Sigmoid colon (tissue), 7 donors: ENCODE measurements around the gene VPS37B. TPM values are rescaled to one million over a fixed set of nuclear protein-coding genes. Genes with fewer than 3 reads are reported as not detected.

Experiments used
- DNase-seq: peaks from one replicate; pipeline ENCODE4 v3.0.0-alpha.2; 2019
- H3K27ac ChIP-seq, 4 donors: fragments of 200-600 bp; sonication (generic); one replicate each; pipeline ENCODE4 v1.5.1; 2016 to 2019; ENCODE audit warnings: mild to moderate bottlenecking in 1 of 4
- H3K27me3 ChIP-seq, 3 donors: fragments of 200-600 bp; sonication (generic); one replicate each; pipeline ENCODE4 v1.5.1; 2019; ENCODE audit warnings: mild to moderate bottlenecking in 1 of 3
- H3K36me3 ChIP-seq, 4 donors: fragments of 200-600 bp; sonication (generic); one replicate each; pipeline ENCODE4 v1.5.1; 2016 to 2019
- H3K4me1 ChIP-seq, 4 donors: fragments of 200-600 bp; sonication (generic); one replicate each; pipeline ENCODE4 v1.5.1; 2017 to 2019
- H3K4me3 ChIP-seq, 4 donors: fragments of 200-600 bp; sonication (generic); one replicate each; pipeline ENCODE4 v1.5.1; 2017 to 2019; ENCODE audit warnings: mild to moderate bottlenecking in 2 of 4, moderate library complexity in 1 of 4
- H3K9me3 ChIP-seq, 4 donors: fragments of 200-600 bp in 3 of 4; sonication (generic) in 3 of 4; one replicate each; pipeline versions ENCODE4 v1.5.1 to v1.6.1; 2013 to 2019
- EP300 ChIP-seq, 4 donors: sonication (generic); formaldehyde crosslinking; IDR thresholded peaks; one replicate each; pipeline ENCODE4 v1.6.1; 2017; ENCODE audit warnings: antibody characterized with exemption in 4 of 4
- POLR2A ChIP-seq, 2 donors: fragments of 450-650 bp; IDR thresholded peaks; one replicate each; pipeline ENCODE4 v1.6.1; 2016; ENCODE audit warnings: antibody characterized with exemption in 2 of 2, mild to moderate bottlenecking in 2 of 2, moderate library complexity in 2 of 2
- POLR2AphosphoS5 ChIP-seq, 4 donors: sonication (generic); formaldehyde crosslinking; IDR thresholded peaks; one replicate each; pipeline ENCODE4 v1.6.1; 2017; ENCODE audit warnings: antibody characterized with exemption in 4 of 4
- WGBS, 2 donors: extraction: QIAGEN DNeasy Blood & Tissue Kit; methylation state at CpG; one replicate each; pipeline ENCODE4 v1.1.7; 2013; 5-methylcytosine and 5-hydroxymethylcytosine counted together
- intact Hi-C: fragments of 100-400 bp; cut with DNase I; formaldehyde crosslinking; loops from one replicate; pipeline ENCODE4 v1.15.1; 2023
- polyA plus RNA-seq, 3 donors: library from polyadenylated mRNA; stranded (reverse); fragments of 200-250 nt; gene quantifications; one replicate each; pipeline ENCODE4 v1.2.3, GENCODE V29; 2013
- total RNA-seq, 4 donors: library from RNA; depleted of rRNA; stranded (reverse); fragments of >200 nt; gene quantifications; one replicate each; pipeline ENCODE4 v1.1.0, GENCODE V29; 2016
- TF ChIP-seq, protein P1 (sequence below), 4 experiments: fragments of 450-650 bp in 3 of 4; fragments of 200-600 bp in 1 of 4; IDR thresholded peaks; one replicate each; pipeline ENCODE4 v1.5.1; 2016 to 2019; ENCODE audit warnings: antibody characterized with exemption in 4 of 4, mild to moderate bottlenecking in 3 of 4, moderate library complexity in 2 of 4
- donor health status: healthy with polysubstance abuse.
- donor health status: Bipolar disorder and iron deficiency.
- donor health status: healthy.

VPS37B gene
- total and polyA plus RNA-seq, 7 donors, result 8.6 to 64.7 (median 17.2) TPM

DNA sequence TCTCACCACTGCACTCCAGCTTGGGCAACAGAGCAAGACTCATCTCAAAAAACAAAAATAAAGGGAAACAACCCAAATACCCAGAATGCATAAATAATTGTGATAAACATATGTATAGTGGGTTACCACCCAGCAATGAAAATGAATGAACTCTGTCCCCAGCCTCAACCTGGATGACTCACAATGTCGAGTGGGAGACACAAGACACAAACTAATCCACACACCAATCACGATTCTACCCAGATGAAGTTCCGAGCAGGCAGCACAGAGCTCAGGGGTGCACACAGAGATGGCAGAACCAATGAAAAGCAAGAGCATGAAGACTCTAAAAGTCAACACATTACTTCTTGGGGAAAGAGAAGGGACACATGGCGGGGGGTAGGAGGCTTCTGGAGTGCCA, 43.2 kb upstream of the VPS37B start:
- TF ChIP-seq, protein P1, sequence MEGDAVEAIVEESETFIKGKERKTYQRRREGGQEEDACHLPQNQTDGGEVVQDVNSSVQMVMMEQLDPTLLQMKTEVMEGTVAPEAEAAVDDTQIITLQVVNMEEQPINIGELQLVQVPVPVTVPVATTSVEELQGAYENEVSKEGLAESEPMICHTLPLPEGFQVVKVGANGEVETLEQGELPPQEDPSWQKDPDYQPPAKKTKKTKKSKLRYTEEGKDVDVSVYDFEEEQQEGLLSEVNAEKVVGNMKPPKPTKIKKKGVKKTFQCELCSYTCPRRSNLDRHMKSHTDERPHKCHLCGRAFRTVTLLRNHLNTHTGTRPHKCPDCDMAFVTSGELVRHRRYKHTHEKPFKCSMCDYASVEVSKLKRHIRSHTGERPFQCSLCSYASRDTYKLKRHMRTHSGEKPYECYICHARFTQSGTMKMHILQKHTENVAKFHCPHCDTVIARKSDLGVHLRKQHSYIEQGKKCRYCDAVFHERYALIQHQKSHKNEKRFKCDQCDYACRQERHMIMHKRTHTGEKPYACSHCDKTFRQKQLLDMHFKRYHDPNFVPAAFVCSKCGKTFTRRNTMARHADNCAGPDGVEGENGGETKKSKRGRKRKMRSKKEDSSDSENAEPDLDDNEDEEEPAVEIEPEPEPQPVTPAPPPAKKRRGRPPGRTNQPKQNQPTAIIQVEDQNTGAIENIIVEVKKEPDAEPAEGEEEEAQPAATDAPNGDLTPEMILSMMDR (IDR thresholded peaks at IDR 0.05), result no peak
- TF ChIP-seq EP300 (IDR thresholded peaks at IDR 0.05) (no peak), POLR2A (IDR thresholded peaks at IDR 0.05) (no peak), POLR2AphosphoS5 (IDR thresholded peaks at IDR 0.05) (no peak)
- Histone ChIP-seq H3K27ac (no peak overlapping the region), H3K4me1 (peaks cover 0 to 3% (median 0%) of the 10 kb centered on the region in 4 donors), H3K36me3 (no peaks in the 10 kb centered on the region), H3K4me3 (no peak overlapping the region), H3K9me3 (no peaks in the 10 kb centered on the region), H3K27me3 (no peaks in the 10 kb centered on the region)
- intact Hi-C loops, result no loop called here
- 74 to 87% methylated on average over 4 of the region's 4 CpGs for WGBS, 2 donors
- no peak for DNase-seq

DNA sequence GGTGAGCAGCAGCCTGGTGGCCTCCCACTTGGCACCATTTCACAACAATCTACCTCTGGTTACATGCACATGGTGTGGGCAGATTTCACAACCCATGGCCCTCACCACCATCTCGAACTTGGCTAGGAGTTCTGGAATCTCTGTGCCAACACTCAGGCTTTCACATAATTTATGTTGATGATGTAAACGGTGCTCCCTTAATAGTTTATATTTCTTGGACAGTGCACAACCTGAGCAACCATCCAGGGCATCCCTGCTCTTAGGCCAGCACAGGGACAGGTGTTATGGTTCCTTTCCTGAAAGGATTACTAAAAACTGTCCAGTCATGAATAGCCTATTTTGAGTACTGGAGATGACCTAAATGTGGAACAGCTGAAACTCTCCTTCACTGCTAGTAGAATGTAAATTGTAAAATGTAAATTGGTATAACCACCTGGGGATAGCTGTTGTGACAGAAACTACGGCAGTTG, 41.7 kb upstream of the VPS37B start:
- WGBS, 2 donors, result 86 to 88% methylated on average over 3 of the region's 3 CpGs

DNA sequence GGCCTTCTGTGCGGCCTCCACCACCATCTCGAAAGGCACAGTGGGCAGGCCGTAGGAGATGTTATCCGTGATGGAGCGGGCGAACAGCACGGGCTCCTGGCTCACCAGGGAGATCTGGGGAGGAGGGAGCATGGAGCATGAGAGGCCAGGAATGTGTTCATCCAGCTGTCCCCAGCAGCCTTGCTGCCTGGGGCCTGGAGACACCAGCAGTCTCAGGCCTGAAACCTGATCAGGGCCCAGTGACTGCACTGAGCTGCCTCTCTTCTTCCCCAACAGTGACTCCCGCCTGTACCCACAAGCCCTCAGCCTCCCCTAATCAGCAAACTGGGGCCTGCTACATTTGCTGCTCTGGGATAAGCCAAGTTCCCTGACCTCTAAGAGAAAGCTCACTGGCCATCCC, 39.4 kb upstream of the VPS37B start:
- H3K4me3 ChIP-seq, result no peak overlapping the region
- TF ChIP-seq EP300 (IDR thresholded peaks at IDR 0.05) (no peak), POLR2A (IDR thresholded peaks at IDR 0.05) (no peak), POLR2AphosphoS5 (IDR thresholded peaks at IDR 0.05) (no peak)
- TF ChIP-seq, protein P1 (IDR thresholded peaks at IDR 0.05), result no peak
- 94 to 96% methylated on average over 8 of the region's 8 CpGs for WGBS, 2 donors
- H3K27me3 ChIP-seq, result no peaks in the 10 kb centered on the region
- intact Hi-C loops, result no loop called here
- H3K27ac ChIP-seq, result no peak overlapping the region
- peaks cover 0 to 6% (median 0%) of the 10 kb centered on the region in 4 donors for H3K36me3 ChIP-seq
- DNase-seq, result no peak
- H3K4me1 ChIP-seq, result no peaks in the 10 kb centered on the region
- no peaks in the 10 kb centered on the region for H3K9me3 ChIP-seq

More for the DNA sequence above, 41.7 kb upstream of the VPS37B start:
- no peak overlapping the region for H3K27ac ChIP-seq
- no peaks in the 10 kb centered on the region for H3K27me3 ChIP-seq
- H3K9me3 ChIP-seq, result no peaks in the 10 kb centered on the region
- H3K4me1 ChIP-seq, result no peaks in the 10 kb centered on the region
- TF ChIP-seq EP300 (IDR thresholded peaks at IDR 0.05), result no peak
- no peak for TF ChIP-seq POLR2AphosphoS5 (IDR thresholded peaks at IDR 0.05)
- TF ChIP-seq, protein P1 (IDR thresholded peaks at IDR 0.05), result no peak
- TF ChIP-seq POLR2A (IDR thresholded peaks at IDR 0.05), result no peak
- no peak for DNase-seq
- intact Hi-C loops, result no loop called here
- H3K36me3 ChIP-seq, result no peaks in the 10 kb centered on the region
- no peak overlapping the region for H3K4me3 ChIP-seq

DNA sequence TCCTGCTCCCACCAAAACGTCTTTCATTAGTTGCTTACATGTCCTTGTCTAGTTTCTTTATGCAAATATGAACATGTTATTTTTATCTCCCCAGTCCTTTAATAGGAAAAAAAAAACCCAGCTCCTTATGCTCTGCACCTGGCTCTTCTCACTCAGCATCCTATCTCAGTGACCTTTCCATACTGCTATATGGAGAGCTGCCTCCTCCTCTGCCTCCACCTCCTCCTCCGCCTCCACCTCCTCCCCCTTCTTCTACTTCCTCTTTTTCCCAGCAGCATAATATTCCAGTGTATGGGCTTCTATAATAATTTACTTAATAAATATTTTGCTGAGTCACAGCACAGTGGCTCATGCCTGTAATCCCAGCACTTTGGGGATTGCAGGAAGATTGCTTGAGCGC, 38.8 kb upstream of the VPS37B start:
- Histone ChIP-seq H3K27ac (no peak overlapping the region), H3K36me3 (peaks cover 0 to 6% (median 0%) of the 10 kb centered on the region in 4 donors), H3K27me3 (no peaks in the 10 kb centered on the region), H3K9me3 (no peaks in the 10 kb centered on the region), H3K4me1 (no peaks in the 10 kb centered on the region), H3K4me3 (no peak overlapping the region)
- WGBS, 2 donors, result 77 to 80% methylated on average over 3 of the region's 3 CpGs
- intact Hi-C loops, result no loop called here
- DNase-seq, result no peak
- TF ChIP-seq EP300 (IDR thresholded peaks at IDR 0.05) (no peak), POLR2A (IDR thresholded peaks at IDR 0.05) (no peak), POLR2AphosphoS5 (IDR thresholded peaks at IDR 0.05) (no peak)
- TF ChIP-seq, protein P1 (IDR thresholded peaks at IDR 0.05), result no peak

DNA sequence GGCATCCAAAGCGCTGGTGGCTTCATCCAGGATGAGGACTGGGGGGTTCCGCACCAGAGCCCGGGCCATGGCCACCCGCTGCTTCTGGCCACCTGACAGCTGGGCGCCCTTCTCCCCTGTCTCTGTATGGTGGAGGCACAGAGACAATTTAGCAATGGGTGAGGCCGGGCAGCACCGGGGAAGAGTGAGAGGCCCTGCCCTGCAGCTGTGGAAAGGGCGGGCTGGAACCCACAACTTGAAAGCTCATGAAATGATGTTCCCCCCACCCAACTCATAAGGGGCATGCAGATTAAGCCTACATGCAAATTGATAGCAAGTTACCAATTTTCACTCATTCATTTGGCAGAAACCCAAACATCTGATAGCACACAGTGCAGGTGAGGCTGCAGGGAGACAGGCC, 36.3 kb upstream of the VPS37B start:
- 89 to 90% methylated on average over 8 of the region's 8 CpGs for WGBS, 2 donors
- Histone ChIP-seq H3K36me3 (peaks cover 0 to 6% (median 0%) of the 10 kb centered on the region in 4 donors), H3K9me3 (no peaks in the 10 kb centered on the region), H3K27me3 (no peaks in the 10 kb centered on the region), H3K4me3 (no peak overlapping the region), H3K4me1 (no peaks in the 10 kb centered on the region), H3K27ac (no peak overlapping the region)
- DNase-seq, result no peak
- TF ChIP-seq, protein P1 (IDR thresholded peaks at IDR 0.05), result no peak
- TF ChIP-seq EP300 (IDR thresholded peaks at IDR 0.05), result no peak
- TF ChIP-seq POLR2AphosphoS5 (IDR thresholded peaks at IDR 0.05), result no peak
- no peak for TF ChIP-seq POLR2A (IDR thresholded peaks at IDR 0.05)
- intact Hi-C loops, result no loop called here
